OCI-LY1 (cell line): Measurements from ENCODE around the gene PRR15L.

ENCODE experiments used
- H2AFZ ChIP-seq: fragments of 200-600 bp; sonication (generic), shearing (Covaris generic); 2 replicates; pipeline ENCODE4 v1.6.0; 2014; ENCODE audit warnings: antibody characterized with exemption, mild to moderate bottlenecking, low read length
- H3F3A ChIP-seq: fragments of 200-600 bp; sonication (generic), shearing (Covaris generic); 2 replicates; pipeline ENCODE4 v1.6.0; 2014; ENCODE audit warnings: mild to moderate bottlenecking, antibody characterized with exemption, low read length, moderate library complexity; ENCODE audit not compliant: insufficient read depth
- H3K27ac ChIP-seq: fragments of 200-600 bp; sonication (generic); 2 replicates; pipeline ENCODE4 v1.5.1; 2014; ENCODE audit warnings: low read length, mixed run types, mild to moderate bottlenecking, low read depth; ENCODE audit not compliant: poor library complexity, severe bottlenecking
- H3K27me3 ChIP-seq: fragments of 200-600 bp; sonication (generic); 2 replicates; pipeline ENCODE4 v1.6.0; 2014; ENCODE audit warnings: antibody characterized with exemption, mild to moderate bottlenecking, low read length, moderate library complexity; ENCODE audit not compliant: insufficient read depth
- H3K36me3 ChIP-seq: fragments of 200-600 bp; sonication (generic); 2 replicates; pipeline ENCODE4 v1.6.1; 2014; ENCODE audit warnings: mild to moderate bottlenecking, antibody characterized with exemption, low read length, moderate library complexity, mixed read lengths; ENCODE audit not compliant: insufficient read depth
- H3K4me1 ChIP-seq: fragments of 200-600 bp; sonication (generic); 2 replicates; pipeline ENCODE4 v1.5.1; 2014; ENCODE audit warnings: mild to moderate bottlenecking, low read length, moderate library complexity; ENCODE audit not compliant: insufficient read depth, severe bottlenecking
- H3K4me2 ChIP-seq: fragments of 200-600 bp; sonication (generic), shearing (Covaris generic); 2 replicates; pipeline ENCODE4 v1.6.1; 2014; ENCODE audit warnings: low read length
- H3K4me3 ChIP-seq: fragments of 200-600 bp; sonication (generic); 2 replicates; pipeline ENCODE4 v1.5.1; 2014; ENCODE audit warnings: low read length, low read depth, mild to moderate bottlenecking, mixed read lengths; ENCODE audit not compliant: poor library complexity, severe bottlenecking
- H3K79me2 ChIP-seq: fragments of 200-600 bp; shearing (Covaris generic); 2 replicates; pipeline ENCODE4 v1.6.1; 2016; ENCODE audit warnings: mixed run types, low read length, mixed read lengths; ENCODE audit not compliant: insufficient read depth
- H3K9ac ChIP-seq: fragments of 200-600 bp; sonication (generic), shearing (Covaris generic); 2 replicates; pipeline ENCODE4 v1.6.1; 2014; ENCODE audit warnings: mild to moderate bottlenecking, low read length, mixed read lengths
- H3K9me2 ChIP-seq: fragments of 200-600 bp; sonication (generic), shearing (Covaris generic); 2 replicates; pipeline ENCODE4 v1.6.1; 2014; ENCODE audit warnings: low read depth, mild to moderate bottlenecking, low read length, mixed read lengths
- H3K9me3 ChIP-seq: fragments of 200-600 bp; shearing (Covaris generic); 2 replicates; pipeline ENCODE4 v1.6.1; 2014; ENCODE audit warnings: low read length, mixed read lengths
- H4K20me1 ChIP-seq: fragments of 200-600 bp; sonication (generic), shearing (Covaris generic); 2 replicates; pipeline ENCODE4 v1.6.0; 2016; ENCODE audit warnings: mild to moderate bottlenecking, low read length; ENCODE audit not compliant: insufficient read depth
- EZH2 ChIP-seq: fragments of 200-600 bp; sonication (generic), shearing (Covaris generic); IDR thresholded peaks from 2 replicates; pipeline ENCODE4 v1.8.0; 2017; ENCODE audit warnings: borderline replicate concordance, mixed run types, mild to moderate bottlenecking, antibody characterized with exemption, low read length, moderate library complexity, mixed read lengths
- TF ChIP-seq, protein P1 (sequence below): fragments of 200-600 bp; sonication (generic), shearing (Covaris generic); IDR thresholded peaks from 2 replicates; pipeline ENCODE4 v1.5.1; 2017; ENCODE audit warnings: mild to moderate bottlenecking, antibody characterized with exemption, low read length, moderate library complexity, mixed read lengths

Gene PRR15L

DNA sequence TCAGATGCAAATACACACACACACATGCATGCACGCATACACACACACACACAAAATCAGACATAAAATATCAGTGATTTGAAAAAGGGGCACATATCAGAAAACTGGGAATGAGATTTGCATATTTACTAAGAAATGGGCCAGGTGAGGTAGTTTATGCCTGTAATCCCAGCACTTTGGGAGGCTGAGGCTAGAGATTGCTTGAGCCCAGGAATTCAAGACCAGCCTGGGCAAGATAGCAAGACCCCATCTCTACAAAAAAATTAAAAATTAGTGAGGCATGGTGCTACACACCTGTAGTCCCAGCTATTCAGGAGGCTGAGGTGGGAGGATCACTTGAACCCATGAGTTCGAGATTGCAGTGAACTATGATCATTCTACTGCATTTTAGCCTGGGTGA is 38.7 kb downstream of the PRR15L start:
- H3F3A ChIP-seq: no peaks in the 10 kb centered on the region
- H3K4me3 ChIP-seq: no peak overlapping the region
- H3K9me3 ChIP-seq: no peaks in the 10 kb centered on the region
- H3K9me2 ChIP-seq: no peaks in the 10 kb centered on the region
- no peak overlapping the region for H3K4me2 ChIP-seq
- no peak overlapping the region for H3K9ac ChIP-seq
- H3K27me3 ChIP-seq: no peaks in the 10 kb centered on the region
- TF ChIP-seq, protein P1, sequence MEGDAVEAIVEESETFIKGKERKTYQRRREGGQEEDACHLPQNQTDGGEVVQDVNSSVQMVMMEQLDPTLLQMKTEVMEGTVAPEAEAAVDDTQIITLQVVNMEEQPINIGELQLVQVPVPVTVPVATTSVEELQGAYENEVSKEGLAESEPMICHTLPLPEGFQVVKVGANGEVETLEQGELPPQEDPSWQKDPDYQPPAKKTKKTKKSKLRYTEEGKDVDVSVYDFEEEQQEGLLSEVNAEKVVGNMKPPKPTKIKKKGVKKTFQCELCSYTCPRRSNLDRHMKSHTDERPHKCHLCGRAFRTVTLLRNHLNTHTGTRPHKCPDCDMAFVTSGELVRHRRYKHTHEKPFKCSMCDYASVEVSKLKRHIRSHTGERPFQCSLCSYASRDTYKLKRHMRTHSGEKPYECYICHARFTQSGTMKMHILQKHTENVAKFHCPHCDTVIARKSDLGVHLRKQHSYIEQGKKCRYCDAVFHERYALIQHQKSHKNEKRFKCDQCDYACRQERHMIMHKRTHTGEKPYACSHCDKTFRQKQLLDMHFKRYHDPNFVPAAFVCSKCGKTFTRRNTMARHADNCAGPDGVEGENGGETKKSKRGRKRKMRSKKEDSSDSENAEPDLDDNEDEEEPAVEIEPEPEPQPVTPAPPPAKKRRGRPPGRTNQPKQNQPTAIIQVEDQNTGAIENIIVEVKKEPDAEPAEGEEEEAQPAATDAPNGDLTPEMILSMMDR: no peak
- no peak for TF ChIP-seq EZH2
- H2AFZ ChIP-seq: no peak overlapping the region
- H3K79me2 ChIP-seq: no peaks in the 10 kb centered on the region
- H3K36me3 ChIP-seq: peaks cover 19% of the 10 kb centered on the region; the same call in 1 of the 2 replicates
- H3K27ac ChIP-seq: no peak overlapping the region
- H3K4me1 ChIP-seq: no peaks in the 10 kb centered on the region
- H4K20me1 ChIP-seq: no peaks in the 10 kb centered on the region

DNA sequence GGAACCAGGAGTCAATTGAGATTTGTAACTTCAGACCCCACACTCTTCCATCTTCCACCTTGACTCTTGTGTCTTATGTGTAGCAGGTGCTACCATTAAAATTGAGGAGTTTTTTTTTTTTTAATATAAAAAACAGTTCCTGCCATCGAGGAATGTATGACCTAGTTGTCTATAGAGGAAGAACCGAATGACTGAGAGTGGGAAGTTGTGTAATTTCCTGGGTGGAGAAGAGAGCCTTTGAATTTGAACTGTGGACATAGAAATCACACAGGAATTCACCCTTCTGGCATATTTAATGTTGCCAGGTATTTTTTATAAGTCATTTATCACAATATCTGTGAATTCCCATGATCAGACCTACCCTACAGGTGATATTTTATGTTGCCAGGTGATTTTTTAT is 39.7 kb downstream of the PRR15L start:
- no peaks in the 10 kb centered on the region for H3K79me2 ChIP-seq
- no peak overlapping the region for H2AFZ ChIP-seq
- peaks cover 10% of the 10 kb centered on the region; the same call in 1 of the 2 replicates for H3K36me3 ChIP-seq
- H3K27me3 ChIP-seq: no peaks in the 10 kb centered on the region
- no peak overlapping the region for H3K4me2 ChIP-seq
- no peaks in the 10 kb centered on the region for H3F3A ChIP-seq
- H3K9ac ChIP-seq: no peak overlapping the region
- H3K4me3 ChIP-seq: no peak overlapping the region
- H4K20me1 ChIP-seq: no peaks in the 10 kb centered on the region
- no peaks in the 10 kb centered on the region for H3K9me3 ChIP-seq
- H3K4me1 ChIP-seq: no peaks in the 10 kb centered on the region
- H3K27ac ChIP-seq: no peak overlapping the region
- H3K9me2 ChIP-seq: no peaks in the 10 kb centered on the region
- TF ChIP-seq, protein P1: no peak
- TF ChIP-seq EZH2: no peak

DNA sequence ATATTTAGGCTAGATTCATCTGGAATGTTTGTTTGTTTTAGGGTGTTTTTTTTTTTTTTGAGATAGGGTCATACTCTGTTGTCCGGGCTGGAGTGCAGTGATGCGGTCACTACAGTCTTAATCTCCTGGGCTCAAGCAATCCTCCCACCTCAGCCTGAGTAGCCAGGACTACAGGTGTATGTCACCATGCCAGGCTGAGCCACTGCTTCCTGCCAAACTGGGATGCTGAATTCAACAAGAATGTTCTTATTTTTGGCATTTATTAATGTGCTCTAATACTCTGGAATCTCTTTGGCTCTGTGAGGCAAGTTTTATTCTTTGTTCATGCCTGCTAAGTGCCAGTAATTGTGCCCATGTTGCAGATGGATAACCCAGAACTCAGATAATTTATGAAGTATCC is 40.1 kb downstream of the PRR15L start:
- Histone ChIP-seq H3K4me3 (no peak overlapping the region), H3K4me1 (no peaks in the 10 kb centered on the region), H3K9me3 (no peaks in the 10 kb centered on the region), H3K36me3 (0 out of 2 replicates have a peak, but pooled peaks cover 6% of the 10 kb centered on the region), H3K27me3 (no peaks in the 10 kb centered on the region), H2AFZ (no peak overlapping the region), H3K9me2 (no peaks in the 10 kb centered on the region), H3F3A (no peaks in the 10 kb centered on the region), H3K27ac (no peak overlapping the region), H3K9ac (no peak overlapping the region), H3K4me2 (no peak overlapping the region), H3K79me2 (no peaks in the 10 kb centered on the region), H4K20me1 (no peaks in the 10 kb centered on the region)
- TF ChIP-seq, protein P1: no peak
- TF ChIP-seq EZH2: no peak
